Left lung (tissue), 10 donors: ENCODE results near the gene MZB1. TPM values are rescaled to one million over a fixed set of nuclear protein-coding genes. Genes with fewer than 3 reads are reported as not detected.
"Not testable (repeated sequence)": the region's sequence is repeated elsewhere in the genome, so short reads cannot be mapped to it uniquely, and the experiment has no call there.

Experiments
- ATAC-seq: fragments of 200-7000 bp; cut with Tn5 transposase; one replicate; pipeline ENCODE4 v1.9.1; 2020; ENCODE audit warnings: moderate library complexity
- DNase-seq, 4 donors: peaks; one replicate each; pipeline ENCODE4 v3.0.0-alpha.2; 2013 to 2020
- H3K27ac ChIP-seq, 2 donors: fragments of 200-600 bp; sonication (generic) in 1 of 2; one replicate each; pipeline versions ENCODE4 v1.5.0 to v1.8.0; 2020 to 2021
- H3K27me3 ChIP-seq, 2 donors: fragments of 200-600 bp; sonication (generic) in 1 of 2; one replicate each; pipeline versions ENCODE4 v1.5.0 to v1.8.0; 2020 to 2021
- H3K36me3 ChIP-seq, 2 donors: fragments of 200-600 bp; sonication (generic) in 1 of 2; one replicate each; pipeline versions ENCODE4 v1.5.0 to v1.8.0; 2020 to 2021
- H3K4me1 ChIP-seq, 2 donors: fragments of 200-600 bp; one replicate each; pipeline ENCODE4 v1.8.0; 2021
- H3K4me3 ChIP-seq, 2 donors: fragments of 200-600 bp; sonication (generic) in 1 of 2; one replicate each; pipeline versions ENCODE4 v1.5.0 to v1.8.0; 2020 to 2021; ENCODE audit warnings: mild to moderate bottlenecking in 1 of 2
- H3K9me3 ChIP-seq, 2 donors: fragments of 200-600 bp; sonication (generic) in 1 of 2; one replicate each; pipeline versions ENCODE4 v1.5.0 to v1.8.0; 2020 to 2021
- intact Hi-C, 2 donors: fragments of 100-400 bp; cut with DNase I; formaldehyde crosslinking; loops; one replicate each; pipeline versions ENCODE4 v1.11.2 to v1.14.2; 2022
- polyA plus RNA-seq, 6 donors: library from polyadenylated mRNA; unstranded; fragments of 120-200 nt; gene quantifications; one replicate each; pipeline ENCODE4 v1.2.1, GENCODE V29; 2013; ENCODE audit not compliant: insufficient read length in 6 of 6
- total RNA-seq, 2 donors: library from RNA; stranded (reverse); fragmentation: NEBNext Ultra II Directional; extraction: Animal tissue kit (Norgen Biotek cat#: 25700); gene quantifications; one replicate each; pipeline ENCODE4 v1.2.1, GENCODE V29; 2021
- TF ChIP-seq, protein P1 (sequence below), 2 donors: fragments of 200-600 bp; sonication (generic) in 1 of 2; IDR thresholded peaks; one replicate each; pipeline versions ENCODE4 v1.5.0 to v1.8.0; 2021; ENCODE audit warnings: antibody characterized with exemption in 2 of 2
- donor health status: DM: no; HTN: yes; CAD: no.
- donor health status: DM: no; HTN: no; CAD: no.

Gene MZB1
- total and polyA plus RNA-seq, 8 donors = 0.41 to 10.6 (median 0.72) TPM

DNA sequence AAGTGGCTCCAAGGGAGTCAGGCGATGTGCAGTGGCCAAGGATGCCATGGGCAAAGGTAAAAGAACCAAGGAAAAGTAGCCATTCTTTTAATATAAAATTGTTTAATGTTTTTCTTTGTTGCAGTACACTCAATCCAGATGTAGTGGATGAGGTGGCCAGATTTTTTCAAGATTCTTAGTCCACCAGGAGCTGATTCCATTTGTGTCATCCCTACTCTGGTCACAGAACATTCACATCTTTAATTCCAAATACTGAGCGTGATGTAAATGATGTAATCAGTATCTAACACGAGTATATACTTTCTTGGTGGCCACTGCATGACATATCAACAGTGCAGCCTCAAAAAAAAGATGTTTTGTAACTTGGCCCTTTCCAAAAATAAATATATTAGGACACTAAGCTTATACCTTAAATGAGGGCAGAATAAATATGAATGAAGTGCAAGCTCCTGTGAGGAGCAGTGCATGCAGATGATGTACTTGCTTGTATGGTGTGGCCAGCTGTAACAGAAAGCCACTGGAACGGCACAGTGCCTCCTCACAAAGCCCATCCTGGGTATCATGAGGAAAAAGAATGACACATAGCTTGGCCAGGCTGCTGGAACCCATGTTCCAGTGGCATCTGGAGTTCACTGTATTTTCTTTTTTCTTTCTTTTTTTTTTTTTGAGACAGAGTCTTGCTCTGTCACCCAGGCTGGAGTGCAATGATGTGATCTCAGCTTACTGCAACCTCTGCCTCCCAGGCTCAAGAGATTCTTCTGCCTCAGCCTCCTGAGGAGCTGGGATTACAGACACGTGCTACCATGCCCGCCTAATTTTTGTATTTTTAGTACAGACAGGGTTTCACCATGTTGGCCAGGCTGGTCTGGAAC, 20.6 kb upstream of the MZB1 start:
- TF ChIP-seq, protein P1, sequence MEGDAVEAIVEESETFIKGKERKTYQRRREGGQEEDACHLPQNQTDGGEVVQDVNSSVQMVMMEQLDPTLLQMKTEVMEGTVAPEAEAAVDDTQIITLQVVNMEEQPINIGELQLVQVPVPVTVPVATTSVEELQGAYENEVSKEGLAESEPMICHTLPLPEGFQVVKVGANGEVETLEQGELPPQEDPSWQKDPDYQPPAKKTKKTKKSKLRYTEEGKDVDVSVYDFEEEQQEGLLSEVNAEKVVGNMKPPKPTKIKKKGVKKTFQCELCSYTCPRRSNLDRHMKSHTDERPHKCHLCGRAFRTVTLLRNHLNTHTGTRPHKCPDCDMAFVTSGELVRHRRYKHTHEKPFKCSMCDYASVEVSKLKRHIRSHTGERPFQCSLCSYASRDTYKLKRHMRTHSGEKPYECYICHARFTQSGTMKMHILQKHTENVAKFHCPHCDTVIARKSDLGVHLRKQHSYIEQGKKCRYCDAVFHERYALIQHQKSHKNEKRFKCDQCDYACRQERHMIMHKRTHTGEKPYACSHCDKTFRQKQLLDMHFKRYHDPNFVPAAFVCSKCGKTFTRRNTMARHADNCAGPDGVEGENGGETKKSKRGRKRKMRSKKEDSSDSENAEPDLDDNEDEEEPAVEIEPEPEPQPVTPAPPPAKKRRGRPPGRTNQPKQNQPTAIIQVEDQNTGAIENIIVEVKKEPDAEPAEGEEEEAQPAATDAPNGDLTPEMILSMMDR (IDR thresholded peaks at IDR 0.05) = no peak
- ATAC-seq (no peak), DNase-seq (no peak)
- Histone ChIP-seq H3K36me3 (no peaks in the 10 kb centered on the region), H3K27ac (no peak overlapping the region), H3K4me1 (no peaks in the 10 kb centered on the region), H3K4me3 (no peak overlapping the region), H3K9me3 (no peaks in the 10 kb centered on the region), H3K27me3 (no peaks in the 10 kb centered on the region)
- intact Hi-C loops = no loop called here

DNA sequence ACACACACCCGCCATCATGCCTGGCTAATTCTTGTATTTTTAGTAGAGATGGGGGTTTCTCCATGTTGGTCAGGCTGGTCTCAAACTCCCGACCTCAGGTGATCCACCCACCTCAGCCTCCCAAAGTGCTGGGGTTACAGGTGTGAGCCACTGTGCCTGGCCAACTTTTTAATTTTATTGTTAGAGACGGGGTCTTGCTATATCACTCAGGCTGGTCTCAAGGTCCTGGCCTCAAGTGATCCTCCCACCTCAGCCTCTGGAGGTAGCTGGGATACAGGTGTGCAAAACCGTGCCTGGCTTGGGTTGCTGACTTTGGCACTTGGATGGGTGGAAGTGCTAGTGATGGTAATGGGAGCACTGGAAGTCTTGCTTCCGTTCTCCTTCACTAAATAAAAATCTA, 19.4 kb upstream of the MZB1 start:
- intact Hi-C loops, H3K4me1 ChIP-seq, H3K9me3 ChIP-seq, H3K4me3 ChIP-seq, H3K27ac ChIP-seq, ATAC-seq, DNase-seq, H3K36me3 ChIP-seq, H3K27me3 ChIP-seq: not testable (repeated sequence)

DNA sequence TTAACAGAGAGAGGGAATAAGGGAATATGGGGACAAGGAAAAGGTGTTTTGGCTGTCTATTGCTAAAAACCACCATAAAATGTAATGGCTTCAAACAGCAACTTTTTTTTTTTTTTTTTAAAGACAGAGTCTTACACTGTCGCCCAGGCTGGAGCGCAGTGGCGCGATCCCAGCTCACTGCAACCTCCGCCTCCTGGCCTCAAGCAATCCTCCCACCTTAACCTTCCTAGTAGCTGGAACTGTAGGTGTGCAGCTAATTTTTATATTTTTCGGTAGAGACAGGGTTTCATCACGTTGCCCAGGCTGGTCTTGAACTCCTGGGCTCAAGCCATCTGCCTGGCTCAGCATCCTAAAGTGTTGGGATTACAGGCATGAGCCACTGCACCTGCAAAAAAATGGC, 18.5 kb upstream of the MZB1 start:
- TF ChIP-seq, protein P1 (IDR thresholded peaks at IDR 0.05) = no peak
- no peaks in the 10 kb centered on the region for H3K9me3 ChIP-seq
- H3K4me1 ChIP-seq = peaks cover 0 to 12% of the 10 kb centered on the region in 2 donors
- ATAC-seq (no peak), DNase-seq (no peak)
- no peaks in the 10 kb centered on the region for H3K27me3 ChIP-seq
- no peak overlapping the region for H3K4me3 ChIP-seq
- intact Hi-C loops = no loop called here
- H3K27ac ChIP-seq = no peak overlapping the region
- H3K36me3 ChIP-seq = no peaks in the 10 kb centered on the region

DNA sequence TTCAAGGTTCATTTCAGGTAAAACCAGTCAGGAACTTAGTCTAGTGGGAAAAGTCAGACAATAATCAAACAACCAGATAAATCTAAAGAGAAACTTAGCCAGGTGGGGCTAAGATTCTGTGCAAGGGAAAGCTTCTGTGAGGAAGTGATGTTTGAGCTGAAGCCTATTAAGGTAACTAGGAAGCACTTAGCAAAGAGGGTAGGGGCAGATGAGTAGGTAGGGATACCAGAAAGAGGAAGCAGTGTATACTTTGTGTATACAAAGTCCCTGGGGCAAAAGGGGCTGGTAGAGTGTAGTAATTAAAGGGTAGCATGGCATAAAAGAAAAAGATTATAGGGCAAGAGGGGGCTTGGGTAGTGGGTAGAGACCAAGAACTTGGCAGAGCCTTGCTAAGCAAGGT, 17.8 kb upstream of the MZB1 start:
- H3K27ac ChIP-seq = no peak overlapping the region
- no peak for DNase-seq
- no peak overlapping the region for H3K4me3 ChIP-seq
- no peaks in the 10 kb centered on the region for H3K27me3 ChIP-seq
- TF ChIP-seq, protein P1 (IDR thresholded peaks at IDR 0.05) = no peak
- no peak for ATAC-seq
- no peaks in the 10 kb centered on the region for H3K9me3 ChIP-seq
- intact Hi-C loops = no loop called here
- no peaks in the 10 kb centered on the region for H3K36me3 ChIP-seq
- H3K4me1 ChIP-seq = peaks cover 0 to 15% of the 10 kb centered on the region in 2 donors

DNA sequence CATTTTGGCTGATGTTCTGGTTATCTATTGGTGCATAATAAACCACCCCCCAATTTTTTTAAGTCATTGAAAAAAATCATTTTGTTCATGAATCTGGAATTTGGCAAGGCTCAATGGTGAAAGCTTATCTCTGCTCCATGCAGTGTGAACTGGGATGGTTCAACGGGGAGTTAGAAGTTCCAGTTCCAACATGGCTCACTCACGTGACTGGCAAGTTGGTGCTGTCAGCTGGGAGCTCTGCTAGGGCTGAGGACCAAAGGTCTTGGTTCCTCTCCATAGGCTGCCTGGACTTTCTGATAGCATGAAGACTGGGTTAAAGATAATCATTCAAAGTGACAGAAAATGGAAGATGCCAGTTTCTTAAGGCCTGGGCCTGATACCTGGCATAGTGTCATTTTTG, 17.2 kb upstream of the MZB1 start:
- TF ChIP-seq, protein P1 (IDR thresholded peaks at IDR 0.05) = no peak
- H3K9me3 ChIP-seq = no peaks in the 10 kb centered on the region
- ATAC-seq (no peak), DNase-seq (no peak)
- no peaks in the 10 kb centered on the region for H3K27me3 ChIP-seq
- H3K4me1 ChIP-seq = peaks cover 0 to 15% of the 10 kb centered on the region in 2 donors
- no peak overlapping the region for H3K27ac ChIP-seq
- H3K36me3 ChIP-seq = no peaks in the 10 kb centered on the region
- intact Hi-C loops = no loop called here
- no peak overlapping the region for H3K4me3 ChIP-seq
